ENCODE data around the gene CREBL2. TPM values are rescaled to one million over a fixed set of nuclear protein-coding genes. Genes with fewer than 3 reads are reported as not detected.

Gene CREBL2
- total RNA-seq, 1 donor from 2014 or later = 31.9 TPM

DNA sequence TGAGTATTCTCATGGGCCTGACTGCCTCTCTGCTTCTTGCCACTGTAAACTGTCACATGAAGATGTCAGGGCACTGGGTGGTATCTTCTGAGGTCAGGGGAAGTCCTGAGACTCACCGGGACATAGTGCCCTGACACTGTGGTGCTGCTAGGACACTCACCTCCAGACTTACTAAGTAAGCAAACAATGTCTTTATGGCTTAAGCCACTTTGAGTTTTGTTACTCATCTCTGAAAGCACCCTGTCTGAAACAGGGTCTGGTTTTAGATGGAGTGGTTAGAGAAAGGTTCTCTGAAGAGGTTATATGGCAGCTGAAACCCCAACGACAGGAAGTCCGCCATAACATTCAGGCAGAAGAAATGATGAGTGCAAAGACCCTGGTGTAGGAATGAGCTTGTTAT, 61.6 kb downstream of the CREBL2 start:
- no peak for DNase-seq
- Mint-ChIP-seq H3K27ac (ENCODE audit: unreplicated experiment) (no peak overlapping the region), H3K4me1 (ENCODE audit: low read depth, unreplicated experiment) (peaks cover 2% of the 10 kb centered on the region), H3K36me3 (ENCODE audit: unreplicated experiment) (peaks cover 7% of the 10 kb centered on the region), H3K9me3 (ENCODE audit: unreplicated experiment) (no peaks in the 10 kb centered on the region), H3K27me3 (ENCODE audit: unreplicated experiment) (peaks cover 2% of the 10 kb centered on the region), H3K4me3 (ENCODE audit: unreplicated experiment) (no peak overlapping the region)
- TF ChIP-seq, protein P1, sequence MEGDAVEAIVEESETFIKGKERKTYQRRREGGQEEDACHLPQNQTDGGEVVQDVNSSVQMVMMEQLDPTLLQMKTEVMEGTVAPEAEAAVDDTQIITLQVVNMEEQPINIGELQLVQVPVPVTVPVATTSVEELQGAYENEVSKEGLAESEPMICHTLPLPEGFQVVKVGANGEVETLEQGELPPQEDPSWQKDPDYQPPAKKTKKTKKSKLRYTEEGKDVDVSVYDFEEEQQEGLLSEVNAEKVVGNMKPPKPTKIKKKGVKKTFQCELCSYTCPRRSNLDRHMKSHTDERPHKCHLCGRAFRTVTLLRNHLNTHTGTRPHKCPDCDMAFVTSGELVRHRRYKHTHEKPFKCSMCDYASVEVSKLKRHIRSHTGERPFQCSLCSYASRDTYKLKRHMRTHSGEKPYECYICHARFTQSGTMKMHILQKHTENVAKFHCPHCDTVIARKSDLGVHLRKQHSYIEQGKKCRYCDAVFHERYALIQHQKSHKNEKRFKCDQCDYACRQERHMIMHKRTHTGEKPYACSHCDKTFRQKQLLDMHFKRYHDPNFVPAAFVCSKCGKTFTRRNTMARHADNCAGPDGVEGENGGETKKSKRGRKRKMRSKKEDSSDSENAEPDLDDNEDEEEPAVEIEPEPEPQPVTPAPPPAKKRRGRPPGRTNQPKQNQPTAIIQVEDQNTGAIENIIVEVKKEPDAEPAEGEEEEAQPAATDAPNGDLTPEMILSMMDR (IDR thresholded peaks at IDR 0.05; ENCODE audit: partially characterized antibody, unreplicated experiment) = no peak

- Mint-ChIP-seq H3K9me3 (ENCODE audit: unreplicated experiment) (peaks cover 2% of the 10 kb centered on the region), H3K36me3 (ENCODE audit: unreplicated experiment) (peaks cover 7% of the 10 kb centered on the region), H3K27me3 (ENCODE audit: unreplicated experiment) (peaks cover 4% of the 10 kb centered on the region), H3K27ac (ENCODE audit: unreplicated experiment) (no peak overlapping the region), H3K4me3 (ENCODE audit: unreplicated experiment) (no peak overlapping the region), H3K4me1 (ENCODE audit: low read depth, unreplicated experiment) (peaks cover 5% of the 10 kb centered on the region)
- TF ChIP-seq, protein P1 (IDR thresholded peaks at IDR 0.05; ENCODE audit: partially characterized antibody, unreplicated experiment) = no peak
- no peak for DNase-seq
These were observed 64.9 kb downstream of the CREBL2 start for GRCh38 chr12:12676605-12677004.

GRCh38 chr12:12681061-12681765, 69.5 kb downstream of the CREBL2 start:
- Mint-ChIP-seq H3K27me3 (ENCODE audit: unreplicated experiment) (peaks cover 8% of the 10 kb centered on the region), H3K4me1 (ENCODE audit: low read depth, unreplicated experiment) (peaks cover 27% of the 10 kb centered on the region), H3K4me3 (ENCODE audit: unreplicated experiment) (peak overlapping the region; percentile 52), H3K9me3 (ENCODE audit: unreplicated experiment) (peaks cover 6% of the 10 kb centered on the region), H3K36me3 (ENCODE audit: unreplicated experiment) (no peaks in the 10 kb centered on the region), H3K27ac (ENCODE audit: unreplicated experiment) (no peak overlapping the region)
- DNase-seq = no peak
- TF ChIP-seq, protein P1 (IDR thresholded peaks at IDR 0.05; ENCODE audit: partially characterized antibody, unreplicated experiment) = no peak

- Mint-ChIP-seq H3K4me3 (ENCODE audit: unreplicated experiment) (peak overlapping the region; percentile 60), H3K27me3 (ENCODE audit: unreplicated experiment) (peaks cover 8% of the 10 kb centered on the region), H3K9me3 (ENCODE audit: unreplicated experiment) (peaks cover 6% of the 10 kb centered on the region), H3K4me1 (ENCODE audit: low read depth, unreplicated experiment) (peaks cover 27% of the 10 kb centered on the region), H3K27ac (ENCODE audit: unreplicated experiment) (no peak overlapping the region), H3K36me3 (ENCODE audit: unreplicated experiment) (no peaks in the 10 kb centered on the region)
- DNase-seq = no peak
- TF ChIP-seq, protein P1 (IDR thresholded peaks at IDR 0.05; ENCODE audit: partially characterized antibody, unreplicated experiment) = no peak
These were observed 70.6 kb downstream of the CREBL2 start for GRCh38 chr12:12682284-12682683.

- Mint-ChIP-seq H3K4me3 (ENCODE audit: unreplicated experiment) (peak overlapping the region; percentile 96), H3K27ac (ENCODE audit: unreplicated experiment) (peak overlapping the region; percentile 95)
These were observed 71.5 kb downstream of the CREBL2 start for GRCh38 chr12:12683136-12683697.

More at GRCh38 chr12:12683136-12683697, 71.5 kb downstream of the CREBL2 start:
- peaks cover 6% of the 10 kb centered on the region for H3K9me3 Mint-ChIP-seq (ENCODE audit: unreplicated experiment)
- H3K36me3 Mint-ChIP-seq (ENCODE audit: unreplicated experiment) = no peaks in the 10 kb centered on the region
- DNase-seq = no peak
- TF ChIP-seq, protein P1 (IDR thresholded peaks at IDR 0.05; ENCODE audit: partially characterized antibody, unreplicated experiment) = no peak
- H3K4me1 Mint-ChIP-seq (ENCODE audit: low read depth, unreplicated experiment) = peaks cover 27% of the 10 kb centered on the region
- H3K27me3 Mint-ChIP-seq (ENCODE audit: unreplicated experiment) = peaks cover 8% of the 10 kb centered on the region

All from glutamatergic neuron (in vitro differentiated cells).